ENCODE data around the gene HSD17B3.

- TF ChIP-seq, protein P1, sequence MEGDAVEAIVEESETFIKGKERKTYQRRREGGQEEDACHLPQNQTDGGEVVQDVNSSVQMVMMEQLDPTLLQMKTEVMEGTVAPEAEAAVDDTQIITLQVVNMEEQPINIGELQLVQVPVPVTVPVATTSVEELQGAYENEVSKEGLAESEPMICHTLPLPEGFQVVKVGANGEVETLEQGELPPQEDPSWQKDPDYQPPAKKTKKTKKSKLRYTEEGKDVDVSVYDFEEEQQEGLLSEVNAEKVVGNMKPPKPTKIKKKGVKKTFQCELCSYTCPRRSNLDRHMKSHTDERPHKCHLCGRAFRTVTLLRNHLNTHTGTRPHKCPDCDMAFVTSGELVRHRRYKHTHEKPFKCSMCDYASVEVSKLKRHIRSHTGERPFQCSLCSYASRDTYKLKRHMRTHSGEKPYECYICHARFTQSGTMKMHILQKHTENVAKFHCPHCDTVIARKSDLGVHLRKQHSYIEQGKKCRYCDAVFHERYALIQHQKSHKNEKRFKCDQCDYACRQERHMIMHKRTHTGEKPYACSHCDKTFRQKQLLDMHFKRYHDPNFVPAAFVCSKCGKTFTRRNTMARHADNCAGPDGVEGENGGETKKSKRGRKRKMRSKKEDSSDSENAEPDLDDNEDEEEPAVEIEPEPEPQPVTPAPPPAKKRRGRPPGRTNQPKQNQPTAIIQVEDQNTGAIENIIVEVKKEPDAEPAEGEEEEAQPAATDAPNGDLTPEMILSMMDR (IDR thresholded peaks at IDR 0.05), result no peak
- TF ChIP-seq MEF2A (IDR thresholded peaks at IDR 0.05; ENCODE audit: borderline replicate concordance, low read depth) (no peak), JUND (IDR thresholded peaks at IDR 0.05) (no peak), RCOR1 (IDR thresholded peaks at IDR 0.05; ENCODE audit: low read length) (no peak; the same call in 1 of the 2 replicates), EZH2phosphoT487 (IDR thresholded peaks at IDR 0.05; ENCODE audit: borderline replicate concordance, low read depth) (no peak)
- TF ChIP-seq, protein P2, sequence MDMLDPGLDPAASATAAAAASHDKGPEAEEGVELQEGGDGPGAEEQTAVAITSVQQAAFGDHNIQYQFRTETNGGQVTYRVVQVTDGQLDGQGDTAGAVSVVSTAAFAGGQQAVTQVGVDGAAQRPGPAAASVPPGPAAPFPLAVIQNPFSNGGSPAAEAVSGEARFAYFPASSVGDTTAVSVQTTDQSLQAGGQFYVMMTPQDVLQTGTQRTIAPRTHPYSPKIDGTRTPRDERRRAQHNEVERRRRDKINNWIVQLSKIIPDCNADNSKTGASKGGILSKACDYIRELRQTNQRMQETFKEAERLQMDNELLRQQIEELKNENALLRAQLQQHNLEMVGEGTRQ (IDR thresholded peaks at IDR 0.05; ENCODE audit: borderline replicate concordance, low read depth, low read length), result no peak
Measured at GRCh38 chr9:96217294-96217707, 84.7 kb downstream of the HSD17B3 start.

Measured in SK-N-SH (cell line).